Large intestine (tissue), 3 donors: ENCODE data around the gene SYNGR4. TPM values are rescaled to one million over a fixed set of nuclear protein-coding genes. Genes with fewer than 3 reads are reported as not detected.
A peak's percentile ranks its signal among the peaks of the same experiment; 100 is the strongest.
"Not testable (repeated sequence)": the region's sequence is repeated elsewhere in the genome, so short reads cannot be mapped to it uniquely, and the experiment has no call there.

Experiments used
- DNase-seq, 2 donors: peaks; one replicate each; pipeline versions ENCODE4 v3.0.0 to v3.0.0-alpha.2; 2013
- H3K27ac ChIP-seq: one replicate; pipeline ENCODE4 v1.5.1; 2013; ENCODE audit warnings: low read length
- H3K27me3 ChIP-seq: 2 replicates; pipeline ENCODE4 v1.6.1; 2013; ENCODE audit warnings: low read length; ENCODE audit not compliant: control insufficient read depth, insufficient read depth
- H3K36me3 ChIP-seq: 2 replicates; pipeline ENCODE4 v1.6.1; 2013; ENCODE audit warnings: low read length; ENCODE audit not compliant: control insufficient read depth, insufficient read depth
- H3K4me1 ChIP-seq: one replicate; pipeline ENCODE4 v1.6.1; 2013; ENCODE audit warnings: low read length; ENCODE audit not compliant: control insufficient read depth, insufficient read depth
- H3K4me3 ChIP-seq: one replicate; pipeline ENCODE4 v1.5.1; 2013; ENCODE audit warnings: low read length
- H3K9me3 ChIP-seq: one replicate; pipeline ENCODE4 v1.6.1; 2013; ENCODE audit warnings: mild to moderate bottlenecking, low read depth, low read length, moderate library complexity; ENCODE audit not compliant: control insufficient read depth
- WGBS: methylation state at CpG from one replicate; pipeline ENCODE4 v1.1.5; 2013; ENCODE audit warnings: low lambda C conversion rate; ENCODE audit not compliant: insufficient coverage; 5-methylcytosine and 5-hydroxymethylcytosine counted together
- polyA plus RNA-seq: library from polyadenylated mRNA; unstranded; fragments of 120-200 nt; gene quantifications from one replicate; pipeline ENCODE4 v1.2.1, GENCODE V29; 2013

The SYNGR4 gene
- polyA plus RNA-seq, 1 donor = 0.12 TPM

GRCh38 chr19:48390188-48391099, 26.3 kb downstream of the SYNGR4 start:
- peak overlapping the region; percentile 89 for H3K27ac ChIP-seq
- H3K4me1 ChIP-seq = peaks cover 12% of the 10 kb centered on the region
- peak; percentile 60 to 85 for DNase-seq

DNA sequence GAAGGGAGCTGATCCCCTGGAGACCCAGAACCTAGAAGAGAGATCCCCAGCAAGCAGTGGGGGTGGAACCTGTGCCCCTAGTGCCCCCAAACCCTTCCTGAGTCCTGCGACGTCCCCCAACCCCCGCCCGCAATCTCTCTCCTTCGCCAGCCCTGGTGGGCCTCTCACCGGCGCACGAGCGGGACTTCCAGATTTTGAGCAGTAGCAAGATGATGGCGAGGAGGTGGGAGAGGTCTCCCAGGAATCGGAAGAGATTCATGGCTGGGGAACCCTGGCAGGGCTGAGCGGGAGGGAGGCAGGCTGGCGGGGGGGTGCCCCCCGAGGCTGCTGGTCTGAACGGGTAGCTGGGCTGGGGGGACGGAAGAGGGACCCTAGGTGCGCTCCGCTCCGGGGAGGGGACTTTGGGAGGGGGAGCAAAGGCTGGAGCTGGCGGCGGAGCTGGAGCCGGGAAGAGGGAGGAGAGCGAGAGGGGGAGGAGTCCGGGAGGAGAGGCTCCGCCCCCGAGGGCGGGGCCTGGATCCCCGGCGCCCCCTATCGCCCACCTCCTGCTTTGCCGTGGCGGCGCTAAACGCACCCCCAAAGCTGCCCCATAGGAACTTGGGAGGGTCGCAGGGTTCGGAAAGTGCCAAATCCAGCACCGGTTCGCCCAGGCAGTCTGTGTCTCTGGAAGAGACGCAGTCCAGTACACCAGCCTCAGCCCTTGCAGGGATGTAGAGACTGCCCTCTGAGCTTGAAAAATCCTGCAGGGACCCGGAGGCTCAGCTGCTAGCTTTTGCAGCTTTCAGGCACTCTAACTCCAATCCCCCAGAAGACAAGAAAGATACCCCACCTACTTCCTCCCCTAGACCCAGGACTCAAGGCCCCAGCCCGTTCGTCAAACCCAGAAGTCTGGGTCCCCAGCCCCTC, 27.2 kb downstream of the SYNGR4 start, which contains the start of gene KDELR1:
KDELR1 (minus strand) TSS at position 452 of the 906 bp plus-strand sequence; CDS start at position 259, 193 bp downstream.
- WGBS = no CpG with 5 or more reads among the region's 42 CpGs
- peak; percentile 67 to 81 for DNase-seq
- H3K9me3 ChIP-seq = peaks cover 8% of the 10 kb centered on the region
- H3K27ac ChIP-seq = peak within 1 kb of the TSS; percentile 89
- H3K4me1 ChIP-seq = peaks cover 19% of the 10 kb centered on the region
- peaks cover 22% of the 10 kb centered on the region for H3K36me3 ChIP-seq
- peak within 1 kb of the TSS; percentile 88 for H3K4me3 ChIP-seq
- H3K27me3 ChIP-seq = peaks cover 43% of the 10 kb centered on the region

More at GRCh38 chr19:48390188-48391099, 26.3 kb downstream of the SYNGR4 start:
- WGBS = no CpG with 5 or more reads among the region's 24 CpGs
- peak overlapping the region; percentile 88 for H3K4me3 ChIP-seq
- peaks cover 8% of the 10 kb centered on the region for H3K9me3 ChIP-seq
- H3K27me3 ChIP-seq = peaks cover 34% of the 10 kb centered on the region
- peaks cover 30% of the 10 kb centered on the region for H3K36me3 ChIP-seq

GRCh38 chr19:48392006-48392344, 27.8 kb downstream of the SYNGR4 start:
- Histone ChIP-seq H3K27me3 (peaks cover 49% of the 10 kb centered on the region), H3K4me1 (peaks cover 20% of the 10 kb centered on the region), H3K36me3 (peaks cover 17% of the 10 kb centered on the region)
- WGBS = no CpG with 5 or more reads among the region's 1 CpG
- H3K27ac ChIP-seq, H3K9me3 ChIP-seq, H3K4me3 ChIP-seq, DNase-seq: not testable (repeated sequence)

GRCh38 chr19:48392860-48393558, 28.8 kb downstream of the SYNGR4 start:
- H3K27me3 ChIP-seq = peaks cover 59% of the 10 kb centered on the region
- H3K9me3 ChIP-seq = peaks cover 8% of the 10 kb centered on the region
- peaks cover 8% of the 10 kb centered on the region for H3K36me3 ChIP-seq
- no peak for DNase-seq
- peaks cover 25% of the 10 kb centered on the region for H3K4me1 ChIP-seq
- WGBS = no CpG with 5 or more reads among the region's 15 CpGs
- no peak overlapping the region for H3K4me3 ChIP-seq
- H3K27ac ChIP-seq = no peak overlapping the region

- H3K36me3 ChIP-seq = peaks cover 6% of the 10 kb centered on the region
- H3K9me3 ChIP-seq = peaks cover 8% of the 10 kb centered on the region
- no CpG with 5 or more reads among the region's 40 CpGs for WGBS
- DNase-seq = peak in 1 of 2 donors; percentile 29
- no peak within 1 kb of the TSS for H3K4me3 ChIP-seq
- peaks cover 61% of the 10 kb centered on the region for H3K27me3 ChIP-seq
- H3K4me1 ChIP-seq = peaks cover 27% of the 10 kb centered on the region
- no peak within 1 kb of the TSS for H3K27ac ChIP-seq
Observed at GRCh38 chr19:48393559-48394330, 29.6 kb downstream of the SYNGR4 start, which contains the start of gene GRIN2D. GRIN2D (plus strand) TSS chr19:48393668; CDS start chr19:48398393, 4,725 bp downstream.

GRCh38 chr19:48394331-48395169, 30.4 kb downstream of the SYNGR4 start:
- peaks cover 27% of the 10 kb centered on the region for H3K4me1 ChIP-seq
- peaks cover 61% of the 10 kb centered on the region for H3K27me3 ChIP-seq
- no peak for DNase-seq
- H3K27ac ChIP-seq = no peak overlapping the region
- H3K9me3 ChIP-seq = peaks cover 15% of the 10 kb centered on the region
- no CpG with 5 or more reads among the region's 38 CpGs for WGBS
- H3K4me3 ChIP-seq = no peak overlapping the region
- H3K36me3 ChIP-seq = no peaks in the 10 kb centered on the region

DNA sequence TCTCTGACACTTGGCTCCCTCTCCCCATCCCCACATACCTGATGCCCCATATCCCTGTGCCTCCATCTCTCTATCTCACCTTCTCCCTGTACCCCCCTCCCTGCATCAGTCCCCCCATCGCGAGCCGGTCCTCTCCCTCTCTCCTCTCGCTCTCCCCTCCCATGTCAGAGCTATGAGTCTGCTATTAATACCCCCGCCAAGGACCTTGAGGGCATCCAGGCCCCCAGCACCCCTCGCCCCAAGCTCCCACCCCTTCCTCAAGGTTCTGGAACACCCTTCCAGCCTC, 30.9 kb downstream of the SYNGR4 start:
- H3K27me3 ChIP-seq = peaks cover 61% of the 10 kb centered on the region

GRCh38 chr19:48395499-48395898, 31.3 kb downstream of the SYNGR4 start:
- no peak for DNase-seq
- WGBS = no CpG with 5 or more reads among the region's 9 CpGs
- H3K4me1 ChIP-seq = peaks cover 27% of the 10 kb centered on the region
- no peak overlapping the region for H3K4me3 ChIP-seq
- no peak overlapping the region for H3K27ac ChIP-seq
- H3K36me3 ChIP-seq = no peaks in the 10 kb centered on the region
- peaks cover 16% of the 10 kb centered on the region for H3K9me3 ChIP-seq
- H3K27me3 ChIP-seq = peaks cover 61% of the 10 kb centered on the region

More for the DNA sequence above, 30.9 kb downstream of the SYNGR4 start:
- no CpG with 5 or more reads among the region's 6 CpGs for WGBS
- H3K36me3 ChIP-seq = no peaks in the 10 kb centered on the region
- no peak overlapping the region for H3K27ac ChIP-seq
- no peak for DNase-seq
- H3K9me3 ChIP-seq = peaks cover 16% of the 10 kb centered on the region
- H3K4me1 ChIP-seq = peaks cover 27% of the 10 kb centered on the region
- no peak overlapping the region for H3K4me3 ChIP-seq
